H1 (cell line): ENCODE results near the gene PCNA. TPM values are rescaled to one million over a fixed set of nuclear protein-coding genes. Genes with fewer than 3 reads are reported as not detected.

Experiments used
- CTCF ChIA-PET: fragments of 300-600 bp; sonication (Branson Sonifier 250); formaldehyde crosslinking; loops from one replicate; lab custom pipeline; 2021; ENCODE audit not compliant: partially characterized antibody; lab: Charles Lee
- POLR2A ChIA-PET: fragments of 300-600 bp; sonication (Branson Sonifier 250); formaldehyde crosslinking; loops from one replicate; lab custom pipeline; 2021; ENCODE audit warnings: inconsistent platforms; ENCODE audit not compliant: partially characterized antibody; lab: Charles Lee
- DNase-seq, 2 experiments: peaks; one replicate each; pipeline versions ENCODE4 v3.0.0 to v3.0.0-alpha.2; 2010 to 2022; ENCODE audit warnings: low spot score in 2 of 2, low read depth in 1 of 2, mixed read lengths in 1 of 2
- FAIRE-seq: peaks from 2 replicates; lab custom pipeline; 2011; peaks lifted over from hg19 to GRCh38; lab: Jason Lieb, UNC
- H2AFZ ChIP-seq: 2 replicates; pipeline ENCODE4 v1.8.1; 2012; ENCODE audit warnings: low read length, inconsistent platforms
- H2AK5ac ChIP-seq: 2 replicates; pipeline ENCODE4 v1.6.1; 2013; ENCODE audit warnings: low read depth, low read length
- H2BK120ac ChIP-seq: replicated peaks from 2 replicates; pipeline ENCODE3; 2013; ENCODE audit warnings: low read depth, low read length, inconsistent platforms
- H2BK12ac ChIP-seq: 2 replicates; pipeline ENCODE4 v1.6.1; 2013; ENCODE audit warnings: low read depth, low read length
- H2BK15ac ChIP-seq: 2 replicates; pipeline ENCODE4 v1.6.1; 2013; ENCODE audit warnings: low read length
- H2BK20ac ChIP-seq: 2 replicates; pipeline ENCODE4 v1.6.1; 2013; ENCODE audit warnings: low read length
- H2BK5ac ChIP-seq: 2 replicates; pipeline ENCODE4 v1.6.1; 2013; ENCODE audit warnings: low read depth, low read length
- H3K14ac ChIP-seq: 2 replicates; pipeline ENCODE4 v1.6.1; 2013; ENCODE audit warnings: inconsistent platforms; ENCODE audit not compliant: insufficient read length
- H3K18ac ChIP-seq: 2 replicates; pipeline ENCODE4 v1.6.1; 2013; ENCODE audit warnings: low read length; ENCODE audit errors: extremely low read depth
- H3K23ac ChIP-seq: 2 replicates; pipeline ENCODE4 v1.6.1; 2013; ENCODE audit warnings: inconsistent platforms; ENCODE audit not compliant: insufficient read length
- H3K23me2 ChIP-seq: 2 replicates; pipeline ENCODE4 v1.6.1; 2013; ENCODE audit warnings: low read depth, low read length
- H3K27ac ChIP-seq: 2 replicates; pipeline ENCODE4 v1.6.1; 2011; ENCODE audit warnings: low read depth, low read length, inconsistent platforms
- H3K27me3 ChIP-seq, 4 experiments: replicated peaks in 1 of 4; 1 replicate in 1 of 4; 2 replicates in 3 of 4; pipeline versions ENCODE4 v1.6.1 to v1.8.1; 2011 to 2013; ENCODE audit warnings: low read length in 3 of 4, mild to moderate bottlenecking in 3 of 4, inconsistent platforms in 2 of 4, mixed read lengths in 2 of 4, moderate library complexity in 1 of 4; ENCODE audit not compliant: control insufficient read depth in 3 of 4, insufficient read depth in 3 of 4; ENCODE audit errors: extremely low read depth in 1 of 4
- H3K36me3 ChIP-seq, 4 experiments: 2 replicates each; pipeline versions ENCODE4 v1.6.1 to v1.8.1; 2011 to 2013; ENCODE audit warnings: mild to moderate bottlenecking in 4 of 4, low read length in 3 of 4, moderate library complexity in 2 of 4, control low read depth in 1 of 4, inconsistent platforms in 1 of 4; ENCODE audit not compliant: insufficient read depth in 4 of 4, control insufficient read depth in 2 of 4
- H3K4ac ChIP-seq: replicated peaks from 2 replicates; pipeline ENCODE3; 2013; ENCODE audit warnings: low read length, low read depth, mixed read lengths, inconsistent platforms; ENCODE audit not compliant: insufficient read length
- H3K4me1 ChIP-seq, 4 experiments: replicated peaks in 1 of 4; 1 replicate in 1 of 4; 2 replicates in 3 of 4; pipeline versions ENCODE4 v1.6.1 to v1.8.1; 2011 to 2013; ENCODE audit warnings: low read length in 3 of 4, inconsistent platforms in 2 of 4, mixed read lengths in 1 of 4; ENCODE audit not compliant: insufficient read depth in 4 of 4, control insufficient read depth in 3 of 4
- H3K4me2 ChIP-seq, 2 experiments: 2 replicates each; pipeline versions ENCODE4 v1.6.1 to v1.8.1; 2011 to 2013; ENCODE audit warnings: low read depth in 2 of 2, low read length in 2 of 2, control low read depth in 1 of 2, inconsistent platforms in 1 of 2, mild to moderate bottlenecking in 1 of 2; ENCODE audit not compliant: insufficient read depth in 1 of 2
- H3K4me3 ChIP-seq, 4 experiments: fragments of 200-600, 300-600 bp in 1 of 4; sonication (generic), shearing (Covaris generic), sonication (Bioruptor Twin) in 1 of 4; 2 replicates each; pipeline versions ENCODE4 v1.5.1 to v1.8.1; 2011 to 2016; ENCODE audit warnings: low read length in 4 of 4, low read depth in 3 of 4, control low read depth in 2 of 4, inconsistent platforms in 2 of 4, mild to moderate bottlenecking in 2 of 4, mixed read lengths in 1 of 4, moderate library complexity in 1 of 4; ENCODE audit not compliant: insufficient read depth in 2 of 4; ENCODE audit errors: extremely low read depth in 1 of 4
- H3K56ac ChIP-seq: replicated peaks from 2 replicates; pipeline ENCODE3; 2013; ENCODE audit warnings: low read depth, mild to moderate bottlenecking, mixed read lengths, low read length, inconsistent platforms; ENCODE audit not compliant: insufficient read length
- H3K79me1 ChIP-seq: 2 replicates; pipeline ENCODE4 v1.6.1; 2013; ENCODE audit warnings: low read depth, low read length, control low read depth
- H3K79me2 ChIP-seq, 2 experiments: 2 replicates each; pipeline versions ENCODE4 v1.6.1 to v1.8.1; 2012 to 2013; ENCODE audit warnings: low read length in 2 of 2, mild to moderate bottlenecking in 2 of 2, inconsistent platforms in 1 of 2; ENCODE audit not compliant: insufficient read depth in 2 of 2, control insufficient read depth in 1 of 2
- H3K9ac ChIP-seq, 4 experiments: replicated peaks in 1 of 4; 1 replicate in 1 of 4; 2 replicates in 3 of 4; pipeline versions ENCODE4 v1.6.1 to v1.8.1; 2011 to 2013; ENCODE audit warnings: low read depth in 3 of 4, low read length in 3 of 4, control low read depth in 2 of 4, mild to moderate bottlenecking in 2 of 4, moderate library complexity in 2 of 4, inconsistent platforms in 1 of 4; ENCODE audit errors: extremely low read depth in 1 of 4
- H3K9me3 ChIP-seq, 2 experiments: 2 replicates each; pipeline versions ENCODE4 v1.6.1 to v1.8.1; 2012 to 2013; ENCODE audit warnings: mild to moderate bottlenecking in 2 of 2, moderate library complexity in 2 of 2, control low read depth in 1 of 2, inconsistent platforms in 1 of 2, low read depth in 1 of 2, low read length in 1 of 2, mixed read lengths in 1 of 2; ENCODE audit not compliant: insufficient read depth in 2 of 2
- H4K20me1 ChIP-seq, 2 experiments: replicated peaks in 1 of 2; 2 replicates each; pipeline versions ENCODE3 to v1.8.1; 2011 to 2013; ENCODE audit warnings: inconsistent platforms in 2 of 2, low read length in 2 of 2, mild to moderate bottlenecking in 1 of 2; ENCODE audit not compliant: insufficient read depth in 2 of 2, control insufficient read depth in 1 of 2
- H4K5ac ChIP-seq: 2 replicates; pipeline ENCODE4 v1.6.1; 2013; ENCODE audit warnings: low read length, low read depth, mixed read lengths, inconsistent platforms; ENCODE audit not compliant: insufficient read length
- H4K8ac ChIP-seq: 2 replicates; pipeline ENCODE4 v1.8.0; 2013; ENCODE audit warnings: mild to moderate bottlenecking, moderate library complexity, low read length, inconsistent platforms; ENCODE audit not compliant: insufficient read depth; ENCODE audit errors: extremely low read depth
- H4K91ac ChIP-seq: replicated peaks from 2 replicates; pipeline ENCODE3; 2013; ENCODE audit warnings: low read length, mixed read lengths, inconsistent platforms; ENCODE audit not compliant: insufficient read length
- BACH1 ChIP-seq: IDR thresholded peaks from 2 replicates; pipeline ENCODE4 v1.6.1; 2012; ENCODE audit warnings: low read length, improper control_type of control experiment
- CHD1 ChIP-seq: IDR thresholded peaks from 2 replicates; pipeline ENCODE4 v1.6.1; 2012; ENCODE audit warnings: low read depth, low read length, improper control_type of control experiment
- CHD2 ChIP-seq: IDR thresholded peaks from 2 replicates; pipeline ENCODE4 v1.6.1; 2012; ENCODE audit warnings: low read length, improper control_type of control experiment
- EP300 ChIP-seq, 2 experiments: IDR thresholded peaks; 1 replicate in 1 of 2; 2 replicates in 1 of 2; pipeline ENCODE4 v1.6.1; 2011 to 2012; ENCODE audit warnings: low read depth in 2 of 2, low read length in 2 of 2, mild to moderate bottlenecking in 2 of 2, borderline replicate concordance in 1 of 2, inconsistent platforms in 1 of 2, moderate library complexity in 1 of 2
- EZH2 ChIP-seq: fragments of 200-600 bp; sonication (generic); IDR thresholded peaks from 2 replicates; pipeline ENCODE4 v1.7.1; 2012; ENCODE audit warnings: low read depth, mild to moderate bottlenecking, moderate library complexity, low read length, inconsistent platforms; ENCODE audit not compliant: severe bottlenecking
- GABPA ChIP-seq: IDR thresholded peaks from 2 replicates; pipeline ENCODE4 v1.6.1; 2011; ENCODE audit warnings: mild to moderate bottlenecking, low read length, moderate library complexity, borderline replicate concordance; ENCODE audit not compliant: insufficient read depth
- JUND ChIP-seq: IDR thresholded peaks from 2 replicates; pipeline ENCODE4 v1.6.1; 2011; ENCODE audit warnings: mild to moderate bottlenecking, improper control_type of control experiment, low read length
- MAFK ChIP-seq: IDR thresholded peaks from 2 replicates; pipeline ENCODE4 v1.6.1; 2012; ENCODE audit warnings: low read depth, mild to moderate bottlenecking, improper control_type of control experiment, low read length
- MAX ChIP-seq: IDR thresholded peaks from 2 replicates; pipeline ENCODE4 v1.6.1; 2012; ENCODE audit warnings: inconsistent platforms
- RXRA ChIP-seq: IDR thresholded peaks from 2 replicates; pipeline ENCODE4 v1.6.1; 2011; ENCODE audit warnings: low read depth, mild to moderate bottlenecking, low read length, moderate library complexity; ENCODE audit not compliant: insufficient read depth
- SIRT6 ChIP-seq: IDR thresholded peaks from one replicate; pipeline ENCODE4 v1.7.1; 2012; ENCODE audit warnings: low read length, inconsistent platforms
- TAF7 ChIP-seq: optimal IDR thresholded peaks from 2 replicates; pipeline ENCODE3; 2011; ENCODE audit warnings: low read depth, mild to moderate bottlenecking, inconsistent platforms, low read length, moderate library complexity, borderline replicate concordance
- TBP ChIP-seq: IDR thresholded peaks from 2 replicates; pipeline ENCODE4 v1.6.1; 2011; ENCODE audit warnings: low read depth, low read length, improper control_type of control experiment
- USF2 ChIP-seq: IDR thresholded peaks from 2 replicates; pipeline ENCODE4 v1.6.1; 2011; ENCODE audit warnings: low read length, improper control_type of control experiment
- WGBS, 2 experiments: shearing (Covaris generic) in 1 of 2; methylation state at CpG; one replicate each; pipeline versions ENCODE4 v1.1.6 to v1.1.7; 2013 to 2015; ENCODE audit warnings: low lambda C conversion rate in 2 of 2, mixed read lengths in 2 of 2, inconsistent platforms in 1 of 2, low coverage in 1 of 2, missing lambda C conversion rate in 1 of 2; ENCODE audit not compliant: insufficient replicate concordance in 2 of 2, insufficient coverage in 1 of 2, insufficient read length in 1 of 2; ENCODE audit errors: extremely low coverage in 1 of 2, missing lambda C conversion rate in 1 of 2; 5-methylcytosine and 5-hydroxymethylcytosine counted together
- polyA plus RNA-seq, 7 experiments: library from polyadenylated mRNA; depleted of rRNA in 3 of 7; stranded (reverse) in 5 of 7; unstranded in 2 of 7; fragments of >200 nt in 5 of 7; fragments of 200-250 nt in 2 of 7; gene quantifications; 1 replicate in 5 of 7; 2 replicates in 1 of 7; 4 replicates in 1 of 7; pipeline versions ENCODE4 v1.2.1 to v1.2.3, GENCODE V29; 2011 to 2013; ENCODE audit warnings: missing spikeins in 2 of 7, mixed read lengths in 2 of 7
- total RNA-seq: library from RNA; stranded (reverse); fragmentation: NEBNext Ultra II Directional; extraction: Animal tissue kit (Norgen Biotek cat#: 25700); gene quantifications from 2 replicates; pipeline ENCODE4 v1.2.1, GENCODE V29; 2021

PCNA gene
- total and polyA plus RNA-seq, 2 of the 8 experiments (the other 6 are each of a cell fraction or from before 2014, with no cell fraction given), result 290 to 737 TPM

- no peak overlapping the region for H2BK15ac ChIP-seq
- no peaks in the 10 kb centered on the region for H3K79me1 ChIP-seq
- no peaks in the 10 kb centered on the region for H3K4me1 ChIP-seq
- H3K27ac ChIP-seq, result no peak overlapping the region
- 57% methylated on average over 4 of the region's 4 CpGs; no CpG with 5 or more reads in 1 of the 2 experiments for WGBS, 2 experiments
- H3K4me2 ChIP-seq, result no peak overlapping the region
- H3K9me3 ChIP-seq, result no peaks in the 10 kb centered on the region
- H3K23ac ChIP-seq, result no peak overlapping the region
- H2AK5ac ChIP-seq, result no peak overlapping the region
- ChIA-PET POLR2A (interaction anchor here (2.9 kb wide), 1 partner anchor 9 kb away, joined by 9 read pairs; no protein-coding TSS in a partner anchor), CTCF (interaction anchor here (1.9 kb wide), 1 partner anchor 10 kb away, joined by 14 read pairs; no protein-coding TSS in a partner anchor)
- H3K4me3 ChIP-seq, result no peak overlapping the region
- H3K36me3 ChIP-seq, result no peaks in the 10 kb centered on the region
- FAIRE-seq (no peak), DNase-seq (no peak)
- no peak overlapping the region for H3K4ac ChIP-seq
- H3K9ac ChIP-seq, result no peak overlapping the region
- H3K56ac ChIP-seq, result no peak overlapping the region
- no peak overlapping the region for H4K5ac ChIP-seq
- H3K23me2 ChIP-seq, result no peaks in the 10 kb centered on the region
- H2BK5ac ChIP-seq, result no peak overlapping the region
- no peaks in the 10 kb centered on the region for H3K27me3 ChIP-seq
- no peak overlapping the region for H3K18ac ChIP-seq
- no peak overlapping the region for H2AFZ ChIP-seq
- H4K20me1 ChIP-seq, result no peaks in the 10 kb centered on the region
- no peak overlapping the region for H2BK20ac ChIP-seq
- H3K79me2 ChIP-seq, result no peaks in the 10 kb centered on the region
- H2BK12ac ChIP-seq, result no peak overlapping the region
- H4K8ac ChIP-seq, result no peak overlapping the region
- no peak overlapping the region for H4K91ac ChIP-seq
- H3K14ac ChIP-seq, result no peak overlapping the region
- no peak overlapping the region for H2BK120ac ChIP-seq
- TF ChIP-seq EP300 (IDR thresholded peaks at IDR 0.05; ENCODE audit: borderline replicate concordance in 1 of 2, low read depth in 2 of 2, low read length in 2 of 2) (no peak), RXRA (no peak), TBP (no peak), CHD2 (no peak), SIRT6 (no peak), BACH1 (no peak), EZH2 (no peak), GABPA (no peak), MAFK (no peak), TAF7 (no peak), CHD1 (no peak), USF2 (no peak), JUND (no peak), MAX (no peak)
Measured at GRCh38 chr20:5090191-5090590, 29.6 kb downstream of the PCNA start.
